HG03060 (cell line): Measurements from ENCODE around the gene PLCB4.

Experiments
- ATAC-seq: cut with Tn5 transposase; IDR thresholded peaks from one replicate; pipeline ENCODE4 v1.9.1; 2021; ENCODE audit warnings: low read depth, moderate number of reproducible peaks; ENCODE audit not compliant: unreplicated experiment

PLCB4 gene

GRCh38 chr20:9300080-9300479 is 231.2 kb downstream of the PLCB4 start:
- ATAC-seq = no peak

GRCh38 chr20:9300534-9300933 is 231.6 kb downstream of the PLCB4 start:
- no peak for ATAC-seq

- ATAC-seq = no peak
Measured at GRCh38 chr20:9301129-9302090, 232.5 kb downstream of the PLCB4 start.

- no peak for ATAC-seq
Measured at GRCh38 chr20:9302091-9302462, 233.2 kb downstream of the PLCB4 start.

GRCh38 chr20:9306521-9306920 is 237.6 kb downstream of the PLCB4 start:
- ATAC-seq = no peak

GRCh38 chr20:9308056-9308455 is 239.2 kb downstream of the PLCB4 start:
- ATAC-seq = no peak

- no peak for ATAC-seq
Measured at GRCh38 chr20:9311132-9311531, 242.2 kb downstream of the PLCB4 start.

- no peak for ATAC-seq
Measured at GRCh38 chr20:9319687-9320384, 250.9 kb downstream of the PLCB4 start.

- no peak for ATAC-seq
Measured at GRCh38 chr20:9321007-9321406, 252.1 kb downstream of the PLCB4 start.

- no peak for ATAC-seq
Measured at GRCh38 chr20:9322661-9323060, 253.8 kb downstream of the PLCB4 start.

GRCh38 chr20:9323622-9324021 is 254.7 kb downstream of the PLCB4 start:
- no peak for ATAC-seq

GRCh38 chr20:9329355-9330101 is 260.6 kb downstream of the PLCB4 start:
- ATAC-seq = no peak

- no peak for ATAC-seq
Measured at GRCh38 chr20:9330151-9330550, 261.3 kb downstream of the PLCB4 start.

GRCh38 chr20:9331707-9332435 is 263.0 kb downstream of the PLCB4 start:
- no peak for ATAC-seq

- no peak for ATAC-seq
Measured at GRCh38 chr20:9332791-9333479, 264.0 kb downstream of the PLCB4 start.

- no peak for ATAC-seq
Measured at GRCh38 chr20:9334866-9335265, 266.0 kb downstream of the PLCB4 start.

GRCh38 chr20:9338101-9338500 is 269.2 kb downstream of the PLCB4 start:
- ATAC-seq = no peak

GRCh38 chr20:9339708-9340107 is 270.8 kb downstream of the PLCB4 start:
- ATAC-seq = no peak

- ATAC-seq = no peak
Measured at GRCh38 chr20:9342651-9343050, 273.8 kb downstream of the PLCB4 start.
